OCI-LY7 (cell line): Measurements from ENCODE around the gene TRERF1. TPM values are rescaled to one million over a fixed set of nuclear protein-coding genes. Genes with fewer than 3 reads are reported as not detected.

Experiments used
- BruUV-seq: library from RNA; stranded (reverse); fragments of 400-500 nt; replicated peaks from 2 replicates; lab custom pipeline; 2021; lab: Mats Ljungman, UMichigan
- CTCF ChIA-PET: fragments of 300-600 bp; sonication (Branson Sonifier 250); formaldehyde crosslinking; loops from one replicate; lab custom pipeline; 2022; ENCODE audit warnings: antibody characterized with exemption; ENCODE audit not compliant: unreplicated experiment; lab: Charles Lee
- POLR2A ChIA-PET: fragments of 300-600 bp; sonication (Branson Sonifier 250); formaldehyde crosslinking; loops from one replicate; lab custom pipeline; 2022; ENCODE audit warnings: antibody characterized with exemption; lab: Charles Lee
- DNase-seq: peaks from one replicate; pipeline ENCODE4 v3.0.0-alpha.2; 2015; ENCODE audit warnings: low spot score
- H2AFZ ChIP-seq: fragments of 200-600 bp; sonication (generic), shearing (Covaris generic); 2 replicates; pipeline ENCODE4 v1.6.1; 2014; ENCODE audit warnings: mild to moderate bottlenecking, antibody characterized with exemption, low read length, moderate library complexity
- H3K27ac ChIP-seq: fragments of 200-600 bp; sonication (generic); 2 replicates; pipeline ENCODE4 v1.5.1; 2014; ENCODE audit warnings: mixed run types, low read depth, mild to moderate bottlenecking, moderate library complexity, low read length, inconsistent platforms; ENCODE audit not compliant: poor library complexity, severe bottlenecking
- H3K36me3 ChIP-seq: fragments of 200-600 bp; sonication (generic); 2 replicates; pipeline ENCODE4 v1.6.1; 2014; ENCODE audit warnings: mild to moderate bottlenecking, antibody characterized with exemption, low read length, moderate library complexity, mixed read lengths; ENCODE audit not compliant: insufficient read depth
- H3K4me1 ChIP-seq: fragments of 200-600 bp; sonication (generic); 2 replicates; pipeline ENCODE4 v1.5.1; 2014; ENCODE audit warnings: mild to moderate bottlenecking, low read length; ENCODE audit not compliant: insufficient read depth, poor library complexity, severe bottlenecking
- H3K4me2 ChIP-seq: fragments of 200-600 bp; sonication (generic); 2 replicates; pipeline ENCODE4 v1.6.1; 2014; ENCODE audit warnings: mild to moderate bottlenecking, low read length
- H3K4me3 ChIP-seq: fragments of 200-600 bp; sonication (generic); 2 replicates; pipeline ENCODE4 v1.5.1; 2014; ENCODE audit warnings: mild to moderate bottlenecking, low read depth, low read length; ENCODE audit not compliant: poor library complexity, severe bottlenecking
- H3K79me2 ChIP-seq: fragments of 200-600 bp; sonication (generic); 2 replicates; pipeline ENCODE4 v1.6.1; 2016; ENCODE audit warnings: low read depth, mild to moderate bottlenecking, low read length, moderate library complexity, mixed read lengths; ENCODE audit not compliant: insufficient read depth
- H3K9me2 ChIP-seq: fragments of 200-600 bp; sonication (generic); 2 replicates; pipeline ENCODE4 v1.6.1; 2016; ENCODE audit warnings: mild to moderate bottlenecking, low read length, mixed read lengths; ENCODE audit not compliant: insufficient read depth
- H3K9me3 ChIP-seq: fragments of 200-600 bp; sonication (generic); 2 replicates; pipeline ENCODE4 v1.6.1; 2014; ENCODE audit warnings: mild to moderate bottlenecking, mixed run types, low read length, mixed read lengths
- H4K20me1 ChIP-seq: fragments of 200-600 bp; sonication (generic); 2 replicates; pipeline ENCODE4 v1.6.1; 2014; ENCODE audit warnings: mild to moderate bottlenecking, antibody characterized with exemption, low read length, moderate library complexity, mixed read lengths; ENCODE audit not compliant: insufficient read depth
- EZH2phosphoT487 ChIP-seq: fragments of 200-600 bp; sonication (generic); IDR thresholded peaks from 2 replicates; pipeline ENCODE4 v1.6.1; 2018; ENCODE audit warnings: low read depth, borderline replicate concordance, mild to moderate bottlenecking, mixed run types, antibody characterized with exemption, low read length, moderate library complexity, mixed read lengths
- intact Hi-C: fragments of 100-400 bp; cut with micrococcal nuclease; formaldehyde crosslinking; loops from one replicate; pipeline ENCODE4 v1.10.0; 2022; ENCODE audit not compliant: unreplicated experiment
- total RNA-seq, 2 experiments: library from RNA; depleted of rRNA in 1 of 2; stranded (reverse); fragments of >200 nt in 1 of 2; shearing (Covaris generic) in 1 of 2; gene quantifications; 2 replicates each; pipeline ENCODE4 v1.2.3, GENCODE V29; 2014 to 2022
- TF ChIP-seq, protein P1 (sequence below): fragments of 200-600 bp; sonication (generic); conservative IDR thresholded peaks from 2 replicates; pipeline ENCODE4 v1.5.1; 2014; ENCODE audit warnings: mild to moderate bottlenecking, antibody characterized with exemption, low read length, moderate library complexity, mixed read lengths

The TRERF1 gene
- total RNA-seq, 2 experiments from 2014 or later: 5.7 to 12.9 TPM

DNA sequence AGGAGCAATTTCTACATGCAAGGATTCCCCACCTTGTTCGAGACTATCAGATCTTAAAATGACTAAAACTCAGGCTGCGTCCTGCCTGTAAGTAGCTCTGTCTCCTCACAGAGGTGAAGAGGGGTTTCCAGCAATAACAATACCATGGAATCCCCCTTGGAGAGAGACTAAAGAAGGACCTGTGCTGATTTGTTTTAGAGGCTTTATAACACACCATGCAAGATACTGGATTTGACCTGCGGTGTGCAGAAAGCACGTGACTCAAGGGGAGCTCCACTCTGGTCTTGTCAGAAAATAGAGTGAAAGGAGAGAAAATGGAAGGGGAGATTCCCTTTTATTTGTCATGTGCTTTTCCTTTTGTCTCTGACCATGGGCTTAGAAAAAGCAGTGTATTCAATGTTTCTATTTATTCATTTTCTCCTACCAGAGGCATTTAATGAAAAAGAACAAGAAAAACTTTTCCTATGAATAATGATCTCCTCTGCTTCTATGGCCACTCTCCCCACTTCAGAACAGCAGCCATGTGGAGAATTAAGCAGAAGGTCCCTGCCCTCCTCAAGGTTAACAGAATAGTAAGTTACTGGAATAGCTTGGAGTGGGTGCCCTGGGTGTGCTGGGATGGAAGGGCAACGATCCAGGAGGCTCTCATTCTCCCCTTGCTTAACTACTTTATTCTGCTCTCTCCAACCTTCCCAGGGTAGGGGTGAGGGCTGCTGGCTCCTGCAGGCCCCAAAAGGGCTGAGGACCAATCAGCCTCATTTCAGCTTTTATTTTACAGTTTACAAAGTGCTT is 214.8 kb downstream of the TRERF1 start:
- TF ChIP-seq EZH2phosphoT487: no peak
- TF ChIP-seq, protein P1, sequence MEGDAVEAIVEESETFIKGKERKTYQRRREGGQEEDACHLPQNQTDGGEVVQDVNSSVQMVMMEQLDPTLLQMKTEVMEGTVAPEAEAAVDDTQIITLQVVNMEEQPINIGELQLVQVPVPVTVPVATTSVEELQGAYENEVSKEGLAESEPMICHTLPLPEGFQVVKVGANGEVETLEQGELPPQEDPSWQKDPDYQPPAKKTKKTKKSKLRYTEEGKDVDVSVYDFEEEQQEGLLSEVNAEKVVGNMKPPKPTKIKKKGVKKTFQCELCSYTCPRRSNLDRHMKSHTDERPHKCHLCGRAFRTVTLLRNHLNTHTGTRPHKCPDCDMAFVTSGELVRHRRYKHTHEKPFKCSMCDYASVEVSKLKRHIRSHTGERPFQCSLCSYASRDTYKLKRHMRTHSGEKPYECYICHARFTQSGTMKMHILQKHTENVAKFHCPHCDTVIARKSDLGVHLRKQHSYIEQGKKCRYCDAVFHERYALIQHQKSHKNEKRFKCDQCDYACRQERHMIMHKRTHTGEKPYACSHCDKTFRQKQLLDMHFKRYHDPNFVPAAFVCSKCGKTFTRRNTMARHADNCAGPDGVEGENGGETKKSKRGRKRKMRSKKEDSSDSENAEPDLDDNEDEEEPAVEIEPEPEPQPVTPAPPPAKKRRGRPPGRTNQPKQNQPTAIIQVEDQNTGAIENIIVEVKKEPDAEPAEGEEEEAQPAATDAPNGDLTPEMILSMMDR: no peak

DNA sequence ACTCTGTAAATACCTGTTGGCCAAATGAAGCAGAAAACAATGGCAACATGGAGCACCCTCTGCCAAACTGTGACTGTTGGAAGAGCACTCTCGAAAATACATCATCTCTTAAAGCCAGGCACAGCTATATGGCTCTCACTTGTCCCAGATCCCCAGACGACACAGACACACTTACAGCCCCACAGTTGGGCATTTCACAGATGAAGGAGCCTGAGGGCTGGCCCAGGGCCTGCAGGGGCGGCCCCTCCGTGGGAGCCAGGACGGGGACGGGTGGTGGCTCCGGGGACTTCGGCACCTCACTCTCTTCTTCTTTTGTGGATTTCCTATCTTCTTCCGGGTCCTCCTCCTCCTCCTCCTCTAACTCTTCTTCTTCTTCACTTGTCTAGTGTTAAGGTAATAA is 215.7 kb downstream of the TRERF1 start:
- no peaks in the 10 kb centered on the region for H4K20me1 ChIP-seq
- CTCF ChIA-PET: no interaction called here
- H3K4me3 ChIP-seq: no peak overlapping the region
- BruUV-seq: no TSS peak
- H3K4me2 ChIP-seq: no peak overlapping the region
- H2AFZ ChIP-seq: no peak overlapping the region
- POLR2A ChIA-PET: interaction anchor here (0.7 to 1.7 kb wide), 2 partner anchors 10 to 456 kb away, joined by 4 to 7 read pairs; no protein-coding TSS in a partner anchor
- H3K36me3 ChIP-seq: peaks cover 6% of the 10 kb centered on the region; the same call in 1 of the 2 replicates
- DNase-seq: no peak
- no peak for TF ChIP-seq EZH2phosphoT487
- TF ChIP-seq, protein P1: no peak
- intact Hi-C loops: no loop called here
- H3K79me2 ChIP-seq: no peaks in the 10 kb centered on the region
- H3K9me3 ChIP-seq: no peaks in the 10 kb centered on the region
- H3K4me1 ChIP-seq: no peaks in the 10 kb centered on the region
- H3K27ac ChIP-seq: no peak overlapping the region
- H3K9me2 ChIP-seq: no peaks in the 10 kb centered on the region

More for the DNA sequence above, 214.8 kb downstream of the TRERF1 start:
- DNase-seq: no peak
- BruUV-seq: no TSS peak
- no peak overlapping the region for H3K4me2 ChIP-seq
- no peak overlapping the region for H2AFZ ChIP-seq
- H3K4me3 ChIP-seq: no peak overlapping the region
- H3K36me3 ChIP-seq: peaks cover 11% of the 10 kb centered on the region; the same call in 1 of the 2 replicates
- POLR2A ChIA-PET: no interaction called here
- H3K27ac ChIP-seq: no peak overlapping the region
- H3K79me2 ChIP-seq: no peaks in the 10 kb centered on the region
- H4K20me1 ChIP-seq: no peaks in the 10 kb centered on the region
- no peaks in the 10 kb centered on the region for H3K9me3 ChIP-seq
- H3K4me1 ChIP-seq: no peaks in the 10 kb centered on the region
- H3K9me2 ChIP-seq: no peaks in the 10 kb centered on the region
- CTCF ChIA-PET: no interaction called here
- intact Hi-C loops: no loop called here

- intact Hi-C loops: no loop called here
- no peak for DNase-seq
- no TSS peak for BruUV-seq
- TF ChIP-seq, protein P1: no peak
- TF ChIP-seq EZH2phosphoT487: no peak
- H2AFZ ChIP-seq: no peak overlapping the region
- no peaks in the 10 kb centered on the region for H3K9me2 ChIP-seq
- no peaks in the 10 kb centered on the region for H3K4me1 ChIP-seq
- no peaks in the 10 kb centered on the region for H4K20me1 ChIP-seq
- no peaks in the 10 kb centered on the region for H3K9me3 ChIP-seq
- ChIA-PET POLR2A (no interaction called here), CTCF (no interaction called here)
- no peaks in the 10 kb centered on the region for H3K36me3 ChIP-seq
- no peak overlapping the region for H3K4me3 ChIP-seq
- no peak overlapping the region for H3K27ac ChIP-seq
- H3K4me2 ChIP-seq: no peak overlapping the region
- no peaks in the 10 kb centered on the region for H3K79me2 ChIP-seq
Observed at GRCh38 chr6:42232035-42232434, 219.7 kb downstream of the TRERF1 start.
